Measurements from ENCODE around the gene ZDHHC24. TPM values are rescaled to one million over a fixed set of nuclear protein-coding genes. Genes with fewer than 3 reads are reported as not detected.

The ZDHHC24 gene
- total RNA-seq, 2 donors from 2014 or later, result 7.7 to 10.7 TPM

DNA sequence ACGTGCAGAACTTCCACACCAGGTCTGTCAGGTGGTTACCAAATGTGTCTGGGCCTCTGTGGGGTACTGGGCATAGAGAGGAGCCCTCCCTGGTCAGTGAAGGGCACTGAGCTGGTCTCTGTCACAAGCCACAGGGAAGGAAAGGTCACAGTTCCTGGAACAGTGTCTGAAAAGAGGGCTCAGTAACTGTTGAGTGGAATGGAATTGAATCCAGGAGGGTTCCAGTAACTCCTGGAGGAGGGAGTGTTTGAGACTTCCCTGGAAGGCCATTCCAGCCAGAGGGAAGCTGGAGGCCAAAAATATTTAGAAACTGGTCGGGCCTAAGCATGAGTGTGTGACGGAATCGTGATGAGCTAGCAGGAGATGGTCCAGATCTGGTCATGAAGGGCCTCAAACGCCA lies 8.8 kb upstream of the ZDHHC24 start:
- H3K4me1 ChIP-seq, result no peaks in the 10 kb centered on the region
- intact Hi-C loops (cut with DNase I), result no loop called here
- DNase-seq, result no peak
- no peak overlapping the region for H3K9ac ChIP-seq (ENCODE audit: low read depth in 2 of 2, low read length in 2 of 2)
- H3K4me3 ChIP-seq, result no peak overlapping the region
- H3K36me3 ChIP-seq, result no peaks in the 10 kb centered on the region
- no peaks in the 10 kb centered on the region for H3K9me3 ChIP-seq
- no peak for TF ChIP-seq CTCF (IDR thresholded peaks at IDR 0.05)
- H3K27ac ChIP-seq, result no peak overlapping the region
- no peaks in the 10 kb centered on the region for H3K27me3 ChIP-seq

DNA sequence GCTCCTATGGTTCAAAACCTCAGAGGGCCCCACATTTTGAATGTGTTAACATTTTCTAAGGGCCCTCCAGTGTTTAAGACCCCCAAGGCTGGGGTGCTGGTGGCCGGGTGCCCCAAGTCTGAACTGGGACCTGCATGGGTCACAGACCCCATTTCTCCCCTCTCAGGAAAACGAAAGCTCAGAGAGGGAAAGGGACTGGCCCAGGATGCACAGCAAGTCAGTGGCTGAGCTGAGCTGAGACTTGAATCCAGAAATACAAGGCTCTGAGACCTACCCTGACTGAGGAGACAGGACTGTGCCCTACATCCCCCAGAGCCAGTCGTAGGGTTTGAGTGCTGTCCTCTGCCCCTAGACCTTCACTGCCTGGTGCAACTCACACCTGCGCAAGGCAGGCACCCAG lies 5.0 kb upstream of the ZDHHC24 start:
- intact Hi-C loops (cut with DNase I), result no loop called here
- Histone ChIP-seq H3K36me3 (no peaks in the 10 kb centered on the region), H3K27me3 (no peaks in the 10 kb centered on the region), H3K9me3 (no peaks in the 10 kb centered on the region), H3K9ac (ENCODE audit: low read depth in 2 of 2, low read length in 2 of 2) (no peak overlapping the region), H3K27ac (no peak overlapping the region), H3K4me3 (no peak overlapping the region), H3K4me1 (peaks cover 2% of the 10 kb centered on the region)
- no peak for DNase-seq
- no peak for TF ChIP-seq CTCF (IDR thresholded peaks at IDR 0.05)

- Histone ChIP-seq H3K9ac (ENCODE audit: low read depth in 2 of 2, low read length in 2 of 2) (no peak overlapping the region), H3K9me3 (no peaks in the 10 kb centered on the region), H3K4me1 (peaks cover 6% of the 10 kb centered on the region), H3K27ac (no peak overlapping the region), H3K36me3 (no peaks in the 10 kb centered on the region), H3K4me3 (no peak overlapping the region), H3K27me3 (no peaks in the 10 kb centered on the region)
- intact Hi-C loops (cut with DNase I), result no loop called here
- DNase-seq, result no peak
- TF ChIP-seq CTCF (IDR thresholded peaks at IDR 0.05), result no peak
Measured at GRCh38 chr11:66549696-66550095, 3.8 kb upstream of the ZDHHC24 start.

- no peak overlapping the region for H3K4me3 ChIP-seq
- no peak for TF ChIP-seq CTCF (IDR thresholded peaks at IDR 0.05)
- H3K9me3 ChIP-seq, result no peaks in the 10 kb centered on the region
- no peak for DNase-seq
- H3K9ac ChIP-seq (ENCODE audit: low read depth in 2 of 2, low read length in 2 of 2), result no peak overlapping the region
- no peak overlapping the region for H3K27ac ChIP-seq
- H3K4me1 ChIP-seq, result peaks cover 12% of the 10 kb centered on the region
- no peaks in the 10 kb centered on the region for H3K36me3 ChIP-seq
- intact Hi-C loops (cut with DNase I), result no loop called here
- H3K27me3 ChIP-seq, result no peaks in the 10 kb centered on the region
Measured at GRCh38 chr11:66548774-66549630, 3.2 kb upstream of the ZDHHC24 start.

GRCh38 chr11:66548041-66548440 lies 2.2 kb upstream of the ZDHHC24 start:
- Histone ChIP-seq H3K27ac (no peak overlapping the region), H3K4me3 (no peak overlapping the region), H3K4me1 (peaks cover 12% of the 10 kb centered on the region), H3K9me3 (no peaks in the 10 kb centered on the region), H3K9ac (ENCODE audit: low read depth in 2 of 2, low read length in 2 of 2) (no peak overlapping the region), H3K36me3 (no peaks in the 10 kb centered on the region), H3K27me3 (no peaks in the 10 kb centered on the region)
- DNase-seq, result no peak
- intact Hi-C loops (cut with DNase I), result no loop called here
- TF ChIP-seq CTCF (IDR thresholded peaks at IDR 0.05), result no peak

All from colonic mucosa (tissue), 4 donors.